B cell (primary cell): Measurements from ENCODE around the gene GNA12. TPM values are rescaled to one million over a fixed set of nuclear protein-coding genes. Genes with fewer than 3 reads are reported as not detected.

Source experiments
- ATAC-seq: fragments of 200-7000 bp; cut with Tn5 transposase; one replicate; pipeline ENCODE4 v1.10.0; 2021; ENCODE audit warnings: low read depth, mild to moderate bottlenecking, moderate number of reproducible peaks, moderate library complexity
- CTCF ChIA-PET: fragments of 350-600 bp; sonication (Branson Sonifier 250); formaldehyde crosslinking; loops from one replicate; lab custom pipeline; 2021; ENCODE audit warnings: antibody characterized with exemption, inconsistent platforms; lab: Charles Lee
- POLR2A ChIA-PET: fragments of 350-600 bp; sonication (Branson Sonifier 250); formaldehyde crosslinking; loops from one replicate; lab custom pipeline; 2021; ENCODE audit warnings: antibody characterized with exemption; lab: Charles Lee
- DNase-seq: peaks from one replicate; pipeline ENCODE4 v3.0.0; 2013
- H2AFZ ChIP-seq: 2 replicates; pipeline ENCODE4 v1.6.1; 2012; ENCODE audit warnings: mild to moderate bottlenecking, low read depth, low read length; ENCODE audit not compliant: insufficient read depth, poor library complexity, severe bottlenecking
- H3K27ac ChIP-seq, 2 donors: 1 replicate in 1 of 2; 2 replicates in 1 of 2; pipeline ENCODE4 v1.5.1; 2012 to 2013; ENCODE audit warnings: low read length in 2 of 2, mild to moderate bottlenecking in 2 of 2, moderate library complexity in 1 of 2
- H3K27me3 ChIP-seq, 4 experiments: fragments of 200-600 bp in 1 of 4; sonication (generic) in 1 of 4; replicated peaks in 1 of 4; 1 replicate in 2 of 4; 2 replicates in 2 of 4; pipeline versions ENCODE4 v1.6.1 to v1.7.0; 2013 to 2016; ENCODE audit warnings: low read length in 3 of 4, mild to moderate bottlenecking in 2 of 4, mixed read lengths in 1 of 4, moderate library complexity in 1 of 4; ENCODE audit not compliant: insufficient read depth in 4 of 4, control insufficient read depth in 3 of 4; ENCODE audit errors: control extremely low read depth in 1 of 4
- H3K36me3 ChIP-seq, 2 experiments: replicated peaks in 1 of 2; 1 replicate in 1 of 2; 2 replicates in 1 of 2; pipeline versions ENCODE4 v1.6.1 to v1.7.1; 2013; ENCODE audit warnings: low read length in 1 of 2; ENCODE audit not compliant: insufficient read depth in 2 of 2, control insufficient read depth in 1 of 2; ENCODE audit errors: control extremely low read depth in 1 of 2, extremely low read depth in 1 of 2
- H3K4me1 ChIP-seq, 2 donors: fragments of 200-600 bp in 1 of 2; sonication (generic) in 1 of 2; 1 replicate in 1 of 2; 2 replicates in 1 of 2; pipeline versions ENCODE4 v1.5.1 to v1.6.1; 2013 to 2017; ENCODE audit warnings: low read length in 2 of 2; ENCODE audit not compliant: control insufficient read depth in 2 of 2, insufficient read depth in 2 of 2
- H3K4me2 ChIP-seq: replicated peaks from 2 replicates; pipeline ENCODE3; 2012; ENCODE audit warnings: mild to moderate bottlenecking, low read depth, low read length; ENCODE audit not compliant: poor library complexity, severe bottlenecking
- H3K4me3 ChIP-seq, 5 experiments: fragments of 200-600 bp in 1 of 5; sonication (generic) in 1 of 5; 1 replicate in 3 of 5; 2 replicates in 2 of 5; pipeline versions ENCODE4 v1.5.1 to v1.7.0; 2011 to 2016; ENCODE audit warnings: low read length in 4 of 5, mild to moderate bottlenecking in 4 of 5, low read depth in 2 of 5, control low read depth in 1 of 5, moderate library complexity in 1 of 5; ENCODE audit not compliant: insufficient read depth in 1 of 5; ENCODE audit errors: control extremely low read depth in 1 of 5, extremely low read depth in 1 of 5
- H3K79me2 ChIP-seq: fragments of 200-600 bp; sonication (generic); one replicate; pipeline ENCODE4 v1.6.0; 2016; ENCODE audit warnings: low read length; ENCODE audit not compliant: control insufficient read depth, insufficient read depth
- H3K9ac ChIP-seq: fragments of 200-600 bp; sonication (generic); 2 replicates; pipeline ENCODE4 v1.6.1; 2017; ENCODE audit warnings: mild to moderate bottlenecking, low read length, moderate library complexity
- H3K9me3 ChIP-seq, 3 donors: one replicate each; pipeline versions ENCODE4 v1.6.1 to v1.7.1; 2013; ENCODE audit warnings: low read length in 2 of 3; ENCODE audit not compliant: control insufficient read depth in 2 of 3, insufficient read depth in 1 of 3; ENCODE audit errors: control extremely low read depth in 1 of 3
- H4K20me1 ChIP-seq: 2 replicates; pipeline ENCODE4 v1.6.0; 2012; ENCODE audit warnings: mild to moderate bottlenecking, low read length; ENCODE audit not compliant: insufficient read depth, control insufficient read depth, poor library complexity, severe bottlenecking
- H3K27ac Mint-ChIP-seq: one replicate; pipeline ENCODE4 v1.8.0; 2021; ENCODE audit warnings: mixed read lengths
- H3K27me3 Mint-ChIP-seq: one replicate; pipeline ENCODE4 v1.8.0; 2021; ENCODE audit warnings: mixed read lengths
- H3K4me1 Mint-ChIP-seq: one replicate; pipeline ENCODE4 v1.8.0; 2021; ENCODE audit warnings: mixed read lengths
- H3K4me3 Mint-ChIP-seq: one replicate; pipeline ENCODE4 v1.8.0; 2021; ENCODE audit warnings: mixed read lengths
- H3K9me3 Mint-ChIP-seq: one replicate; pipeline ENCODE4 v1.8.0; 2022; ENCODE audit warnings: mixed read lengths; ENCODE audit not compliant: insufficient read depth
- EZH2 ChIP-seq: IDR thresholded peaks from 2 replicates; pipeline ENCODE4 v1.6.1; 2012; ENCODE audit warnings: borderline replicate concordance, low read depth, mild to moderate bottlenecking, moderate library complexity, low read length; ENCODE audit not compliant: insufficient read depth, poor library complexity, severe bottlenecking
- WGBS: methylation state at CpG from one replicate; pipeline ENCODE4 v1.1.5; 2013; ENCODE audit warnings: missing lambda C conversion rate; ENCODE audit not compliant: insufficient coverage; 5-methylcytosine and 5-hydroxymethylcytosine counted together
- intact Hi-C: fragments of 100-400 bp; cut with micrococcal nuclease; formaldehyde crosslinking; loops from one replicate; pipeline ENCODE4 v1.10.0; 2022
- polyA plus RNA-seq: library from polyadenylated mRNA; depleted of rRNA; stranded (reverse); fragments of >200 nt; gene quantifications from 2 replicates; pipeline ENCODE4 v1.2.3, GENCODE V29; 2012
- total RNA-seq, 2 donors: library from RNA; stranded (reverse); fragments of 120-200 nt in 1 of 2; gene quantifications; 1 replicate in 1 of 2; 2 replicates in 1 of 2; pipeline versions ENCODE4 v1.2.3 to v1.2.4, GENCODE V29; 2013 to 2022
- TF ChIP-seq, protein P1 (sequence below): fragments of 200-600 bp; IDR thresholded peaks from one replicate; pipeline ENCODE4 v1.8.0; 2022; ENCODE audit warnings: antibody characterized with exemption, mild to moderate bottlenecking

The GNA12 gene
- total and polyA plus RNA-seq, 2 donors (not counting 1 experiment from before 2014, with no cell fraction given): 34.6 to 110 TPM

DNA sequence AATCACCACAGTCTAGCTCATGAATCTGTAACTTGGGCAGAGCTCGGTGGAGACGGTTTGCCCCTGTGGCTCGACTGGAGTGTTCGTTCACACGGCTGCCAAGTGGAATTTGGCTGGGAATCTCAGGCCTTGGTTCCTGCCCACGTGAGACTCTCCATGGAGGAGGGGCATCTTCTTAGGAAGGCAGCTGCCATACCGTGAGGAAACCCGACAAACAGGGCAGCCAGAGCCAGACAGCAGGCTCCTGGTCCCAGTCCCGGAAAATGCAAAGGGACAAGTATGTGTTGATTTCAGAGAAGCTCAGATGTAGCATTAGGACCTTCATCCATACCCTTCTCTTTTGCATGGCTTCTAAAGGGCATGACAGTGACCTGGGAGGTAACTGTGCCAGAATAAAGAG is 129.5 kb downstream of the GNA12 start:
- no peak overlapping the region for H3K27ac ChIP-seq
- no peaks in the 10 kb centered on the region for H4K20me1 ChIP-seq
- peak overlapping the region; percentile 39 for H3K4me2 ChIP-seq
- H3K79me2 ChIP-seq: no peaks in the 10 kb centered on the region
- Mint-ChIP-seq H3K9me3 (no peaks in the 10 kb centered on the region), H3K4me1 (peaks cover 86% of the 10 kb centered on the region), H3K27ac (peak overlapping the region; percentile 94), H3K4me3 (peak overlapping the region; percentile 74), H3K27me3 (no peaks in the 10 kb centered on the region)
- DNase-seq (no peak), ATAC-seq (no peak)
- H3K9me3 ChIP-seq: peaks cover 0 to 9% (median 0%) of the 10 kb centered on the region in 3 donors
- peaks cover 63 to 79% of the 10 kb centered on the region in 2 donors for H3K4me1 ChIP-seq
- POLR2A ChIA-PET: interaction anchor here (0.5 to 0.8 kb wide), 2 partner anchors 16 to 215 kb away, joined by 3 to 6 read pairs; no protein-coding TSS in a partner anchor
- CTCF ChIA-PET: interaction anchor here (0.6 to 3.5 kb wide), 7 partner anchors 9 to 126 kb away, joined by 3 to 12 read pairs (median 3); no protein-coding TSS in a partner anchor
- TF ChIP-seq EZH2: no peak
- TF ChIP-seq, protein P1, sequence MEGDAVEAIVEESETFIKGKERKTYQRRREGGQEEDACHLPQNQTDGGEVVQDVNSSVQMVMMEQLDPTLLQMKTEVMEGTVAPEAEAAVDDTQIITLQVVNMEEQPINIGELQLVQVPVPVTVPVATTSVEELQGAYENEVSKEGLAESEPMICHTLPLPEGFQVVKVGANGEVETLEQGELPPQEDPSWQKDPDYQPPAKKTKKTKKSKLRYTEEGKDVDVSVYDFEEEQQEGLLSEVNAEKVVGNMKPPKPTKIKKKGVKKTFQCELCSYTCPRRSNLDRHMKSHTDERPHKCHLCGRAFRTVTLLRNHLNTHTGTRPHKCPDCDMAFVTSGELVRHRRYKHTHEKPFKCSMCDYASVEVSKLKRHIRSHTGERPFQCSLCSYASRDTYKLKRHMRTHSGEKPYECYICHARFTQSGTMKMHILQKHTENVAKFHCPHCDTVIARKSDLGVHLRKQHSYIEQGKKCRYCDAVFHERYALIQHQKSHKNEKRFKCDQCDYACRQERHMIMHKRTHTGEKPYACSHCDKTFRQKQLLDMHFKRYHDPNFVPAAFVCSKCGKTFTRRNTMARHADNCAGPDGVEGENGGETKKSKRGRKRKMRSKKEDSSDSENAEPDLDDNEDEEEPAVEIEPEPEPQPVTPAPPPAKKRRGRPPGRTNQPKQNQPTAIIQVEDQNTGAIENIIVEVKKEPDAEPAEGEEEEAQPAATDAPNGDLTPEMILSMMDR: no peak
- no peaks in the 10 kb centered on the region for H3K27me3 ChIP-seq
- H3K4me3 ChIP-seq: no peak overlapping the region
- WGBS: 94% methylated on average over 7 of the region's 9 CpGs
- H3K36me3 ChIP-seq: peaks cover 0 to 21% of the 10 kb centered on the region in 2 experiments
- H3K9ac ChIP-seq: no peak overlapping the region
- no peak overlapping the region for H2AFZ ChIP-seq
- intact Hi-C loops: loop anchor here (5.0 kb wide), 3 partner anchors 108 to 187 kb away; partner anchors contain the start of gene GNA12

DNA sequence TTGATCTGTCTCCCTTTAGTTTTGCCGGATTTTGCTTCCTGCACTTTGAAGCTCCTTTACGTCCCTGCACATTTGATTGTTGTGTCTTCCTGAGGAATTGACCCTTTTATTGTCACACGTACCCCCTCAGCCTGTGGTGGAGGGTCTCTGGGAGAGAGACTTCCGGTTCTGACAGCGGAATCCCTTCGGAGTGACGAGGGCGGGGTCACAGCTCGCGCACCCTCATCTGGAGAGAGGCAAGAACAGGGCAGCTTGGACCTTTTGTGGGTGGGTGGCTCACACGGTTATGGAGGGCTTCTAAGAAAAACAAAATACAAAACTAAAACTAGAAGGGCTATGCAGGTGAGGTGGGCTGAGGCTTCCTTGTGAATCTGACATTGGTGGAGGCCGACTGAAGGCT is 130.1 kb downstream of the GNA12 start:
- Histone ChIP-seq H3K9ac (no peak overlapping the region), H3K36me3 (peaks cover 0 to 21% of the 10 kb centered on the region in 2 experiments), H4K20me1 (no peaks in the 10 kb centered on the region), H2AFZ (no peak overlapping the region), H3K9me3 (peaks cover 0 to 9% (median 0%) of the 10 kb centered on the region in 3 donors), H3K4me2 (no peak overlapping the region), H3K4me1 (peaks cover 68 to 82% of the 10 kb centered on the region in 2 donors), H3K4me3 (no peak overlapping the region), H3K79me2 (peaks cover 3% of the 10 kb centered on the region), H3K27me3 (no peaks in the 10 kb centered on the region), H3K27ac (no peak overlapping the region)
- no peak for DNase-seq
- intact Hi-C loops: loop anchor here (5.0 kb wide), 2 partner anchors 108 to 187 kb away; no protein-coding TSS in a partner anchor
- TF ChIP-seq, protein P1: no peak
- TF ChIP-seq EZH2: no peak
- ChIA-PET POLR2A (interaction anchor here (0.5 to 1.0 kb wide), 3 partner anchors 15 to 214 kb away, joined by 3 to 6 read pairs (median 3); no protein-coding TSS in a partner anchor), CTCF (interaction anchor here (0.9 to 3.5 kb wide), 6 partner anchors 9 to 126 kb away, joined by 3 to 12 read pairs (median 4); no protein-coding TSS in a partner anchor)
- Mint-ChIP-seq H3K4me3 (no peak overlapping the region), H3K27me3 (no peaks in the 10 kb centered on the region), H3K4me1 (peaks cover 88% of the 10 kb centered on the region), H3K9me3 (no peaks in the 10 kb centered on the region), H3K27ac (peak overlapping the region; percentile 77)
- WGBS: 96% methylated on average over 4 of the region's 12 CpGs
- no peak for ATAC-seq
